ENCODE data around the gene DNM3.

GRCh38 chr1:172354291-172355274 is 513.3 kb downstream of the DNM3 start:
- no peak for TF ChIP-seq CTCF (conservative IDR thresholded peaks at IDR 0.05; ENCODE audit: low read depth, low read length)
- TF ChIP-seq EZH2 (IDR thresholded peaks at IDR 0.05; ENCODE audit: borderline replicate concordance, low read depth, low read length, poor library complexity, severe bottlenecking) = no peak

All from A673 (cell line).